Retinal pigment epithelial cell (primary cell): ENCODE data around the gene CAPZB.
A peak's percentile ranks its signal among the peaks of the same experiment; 100 is the strongest.

ENCODE experiments used
- DNase-seq: peaks from one replicate; pipeline ENCODE4 v3.0.0-alpha.2; 2010; ENCODE audit warnings: low read depth
- H3K4me3 ChIP-seq: 2 replicates; pipeline ENCODE4 v1.5.1; 2011; ENCODE audit warnings: mild to moderate bottlenecking, low read length, control low read depth, moderate library complexity
- CTCF ChIP-seq: conservative IDR thresholded peaks from 2 replicates; pipeline ENCODE4 v1.5.1; 2011; ENCODE audit warnings: low read depth, low read length, control low read depth, inconsistent platforms

CAPZB gene

GRCh38 chr1:19484338-19484797, 971 bp downstream of the CAPZB start:
- no peak for TF ChIP-seq CTCF

DNA sequence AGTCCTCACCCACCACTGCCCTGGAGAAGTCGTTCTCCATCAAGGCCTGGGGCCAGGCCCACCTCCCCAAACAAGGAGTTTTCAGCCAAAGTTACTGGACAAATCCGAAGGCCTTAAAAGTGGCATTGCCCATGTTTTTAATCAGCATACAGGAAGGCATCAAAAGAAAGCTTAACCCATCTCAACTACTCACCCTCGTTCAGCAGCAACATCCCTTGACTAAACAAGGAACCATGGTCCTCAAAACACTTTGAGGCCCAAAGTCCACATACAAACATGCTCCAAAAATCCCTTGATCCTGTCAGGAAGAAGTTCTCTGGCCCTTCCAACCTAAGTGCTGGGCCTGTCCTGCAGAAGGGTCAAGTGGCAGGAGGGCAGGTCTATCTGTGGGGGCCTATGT, 1.6 kb downstream of the CAPZB start:
- no peak for TF ChIP-seq CTCF
- peak overlapping the region; percentile 92 for H3K4me3 ChIP-seq
- no peak for DNase-seq

More at GRCh38 chr1:19484338-19484797, 971 bp downstream of the CAPZB start:
- DNase-seq, result no peak
- peak overlapping the region; percentile 92 for H3K4me3 ChIP-seq

GRCh38 chr1:19483261-19483660, 2.1 kb downstream of the CAPZB start:
- DNase-seq, result no peak
- no peak overlapping the region for H3K4me3 ChIP-seq
- TF ChIP-seq CTCF, result no peak

DNA sequence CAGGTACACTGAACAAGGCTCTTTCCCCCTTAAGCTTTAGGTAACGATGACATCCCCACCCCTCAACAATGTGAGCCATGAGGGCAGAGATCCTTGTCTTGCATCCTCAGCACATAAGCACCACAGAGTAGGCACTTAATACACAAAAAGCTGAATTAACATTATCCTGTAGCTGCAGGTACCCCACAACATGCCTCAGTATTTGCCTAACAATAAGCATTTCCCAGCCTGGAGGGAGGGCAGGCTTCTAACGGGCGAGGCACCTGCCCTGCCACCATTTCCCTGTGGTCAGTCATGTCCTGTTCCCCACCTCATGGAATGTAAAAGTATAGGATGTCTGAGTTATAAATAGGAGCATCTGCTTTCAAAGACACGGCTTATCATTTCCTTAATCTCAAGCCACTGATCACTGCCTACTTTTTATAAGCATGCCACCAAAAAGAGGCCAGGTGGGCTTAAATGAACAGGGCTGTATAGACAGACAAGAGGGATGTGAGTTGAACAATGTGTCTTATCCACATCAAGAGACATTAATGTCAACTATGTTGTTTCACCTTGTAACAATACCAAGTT, 3.4 kb downstream of the CAPZB start:
- DNase-seq, result no peak
- no peak overlapping the region for H3K4me3 ChIP-seq
- TF ChIP-seq CTCF, result no peak

GRCh38 chr1:19480282-19480681, 5.1 kb downstream of the CAPZB start:
- TF ChIP-seq CTCF, result no peak
- no peak overlapping the region for H3K4me3 ChIP-seq
- no peak for DNase-seq

GRCh38 chr1:19479351-19480120, 5.8 kb downstream of the CAPZB start:
- TF ChIP-seq CTCF, result no peak
- H3K4me3 ChIP-seq, result no peak overlapping the region
- no peak for DNase-seq

DNA sequence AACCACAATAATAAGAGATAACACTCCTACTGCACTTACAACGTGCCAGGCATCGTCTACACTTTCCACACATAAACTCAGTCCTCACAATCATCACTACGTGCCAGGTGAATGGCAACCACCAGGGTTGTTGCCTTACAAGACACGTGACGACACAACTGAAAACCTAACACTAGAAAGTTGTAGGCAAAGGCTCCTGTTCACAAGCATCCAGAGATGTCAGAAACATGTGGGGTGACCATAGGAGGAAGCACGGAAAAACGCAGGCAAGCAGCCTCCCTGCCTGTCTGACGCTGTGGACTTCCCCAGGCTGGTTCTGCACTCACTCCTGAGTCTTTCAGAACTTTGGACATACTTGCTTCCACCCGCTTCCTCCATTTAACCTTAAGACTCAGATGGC, 7.0 kb downstream of the CAPZB start:
- TF ChIP-seq CTCF, result no peak
- no peak for DNase-seq
- no peak overlapping the region for H3K4me3 ChIP-seq
